ENCODE data around the gene PSRC1.

GRCh38 chr1:109294481-109294880 lies 11.5 kb upstream of the PSRC1 start:
- TF ChIP-seq CTCF (IDR thresholded peaks at IDR 0.05; ENCODE audit: extremely low read depth in 1 of 2, insufficient read depth in 1 of 2, low read depth in 1 of 2, low read length in 2 of 2) (no peak), POLR2AphosphoS5 (IDR thresholded peaks at IDR 0.05; ENCODE audit: insufficient read depth, low read depth, low read length) (no peak), MYC (IDR thresholded peaks at IDR 0.05; ENCODE audit: low read depth, low read length) (no peak), POLR2A (IDR thresholded peaks at IDR 0.05; ENCODE audit: low read depth, low read length) (no peak), EZH2 (IDR thresholded peaks at IDR 0.05; ENCODE audit: borderline replicate concordance, low read depth, low read length, severe bottlenecking) (no peak), MAX (IDR thresholded peaks at IDR 0.05; ENCODE audit: insufficient read depth, insufficient read length) (no peak), GATA2 (IDR thresholded peaks at IDR 0.05; ENCODE audit: insufficient read depth, insufficient read length, low read depth, low read length) (no peak), JUN (IDR thresholded peaks at IDR 0.05; ENCODE audit: borderline replicate concordance, insufficient read depth, insufficient read length, low read depth) (no peak), FOS (IDR thresholded peaks at IDR 0.05; ENCODE audit: borderline replicate concordance, insufficient read depth, low read length) (no peak)

All from endothelial cell of umbilical vein (primary cell).